NCI-H82 treated with DMSO at 0.1 percent for 48 hours (cell line): ENCODE data around the gene PRH2.

Source experiments
- DNase-seq: peaks from one replicate; lab custom pipeline; 2025; ENCODE audit not compliant: unreplicated experiment; lab: John Stamatoyannopoulos, UW

The PRH2 gene

GRCh38 chr12:10959804-10960203, 30.8 kb downstream of the PRH2 start:
- DNase-seq: no peak

- no peak for DNase-seq
Measured at GRCh38 chr12:10960211-10960610, 31.2 kb downstream of the PRH2 start.

- DNase-seq: no peak
Measured at GRCh38 chr12:10965476-10965875, 36.4 kb downstream of the PRH2 start.

- no peak for DNase-seq
Measured at GRCh38 chr12:10966314-10966713, 37.3 kb downstream of the PRH2 start.

- DNase-seq: no peak
Measured at GRCh38 chr12:10967409-10967808, 38.4 kb downstream of the PRH2 start.

GRCh38 chr12:10968765-10969456, 39.9 kb downstream of the PRH2 start:
- no peak for DNase-seq

- no peak for DNase-seq
Measured at GRCh38 chr12:10974965-10975364, 45.9 kb downstream of the PRH2 start.

GRCh38 chr12:10982244-10982643, 53.2 kb downstream of the PRH2 start:
- DNase-seq: no peak
